ENCODE measurements around the gene MRPS34.

DNA sequence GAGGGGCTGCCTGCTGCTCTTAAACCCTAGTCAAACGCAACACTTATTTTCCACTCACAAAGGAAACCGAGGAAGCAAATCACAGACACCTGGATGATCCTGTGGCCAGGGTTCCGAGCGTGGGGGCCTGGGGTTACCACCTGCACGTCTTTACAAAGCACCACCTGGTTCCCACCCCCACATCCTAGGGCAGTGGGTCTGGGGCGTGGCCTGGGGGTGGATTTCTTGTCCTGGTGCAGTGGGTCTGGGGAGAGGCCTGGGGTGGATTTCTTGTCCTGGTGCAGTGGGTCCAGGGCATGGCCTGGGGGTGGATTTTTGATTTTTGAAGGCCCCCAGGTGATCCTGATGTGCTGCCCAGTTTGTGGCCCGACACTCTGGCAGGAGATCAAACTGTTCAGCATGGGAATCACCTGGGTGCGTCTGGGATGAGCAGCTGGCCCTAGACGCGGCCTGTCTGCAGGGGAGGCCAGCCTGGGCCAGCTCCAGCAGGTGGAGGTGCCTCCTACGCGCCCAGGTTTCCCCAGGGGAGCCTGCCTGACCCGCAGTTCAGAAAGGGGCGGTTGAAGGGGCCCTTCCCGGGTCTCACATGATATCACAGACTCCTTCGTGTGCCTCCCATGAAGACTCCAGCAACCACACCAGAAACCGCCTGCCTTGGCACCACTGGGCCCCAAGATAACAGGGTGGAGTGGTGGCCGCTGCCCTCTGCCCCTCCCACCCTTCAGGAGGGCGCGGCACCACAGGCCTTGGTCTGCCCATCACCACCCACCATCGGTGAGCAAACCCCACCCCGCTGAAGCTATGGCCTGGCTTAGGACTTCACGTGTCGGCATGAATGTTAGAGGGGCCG, 47.4 kb upstream of the MRPS34 start:
- no peak for TF ChIP-seq CTCF (IDR thresholded peaks at IDR 0.05)
- no peak for TF ChIP-seq POLR2A (IDR thresholded peaks at IDR 0.05)
